IMR-90 (cell line): Measurements from ENCODE around the gene RASGRF2. TPM values are rescaled to one million over a fixed set of nuclear protein-coding genes. Genes with fewer than 3 reads are reported as not detected.

Experiments used
- ATAC-seq: fragments of 200-7000 bp; cut with Tn5 transposase; 2 replicates; pipeline ENCODE4 v1.9.1; 2020; ENCODE audit warnings: low read depth, mild to moderate bottlenecking, moderate library complexity
- BruUV-seq: library from RNA; stranded (reverse); fragments of 400-500 nt; replicated peaks from 2 replicates; lab custom pipeline; 2021; lab: Mats Ljungman, UMichigan
- CTCF ChIA-PET: fragments of 300-600 bp; formaldehyde crosslinking; extraction: SDS; loops from one replicate; lab custom pipeline; 2021; ENCODE audit warnings: antibody characterized with exemption; lab: Yijun Ruan, JAX
- POLR2A ChIA-PET: fragments of 300-600 bp; sonication (Branson Sonifier 250); formaldehyde crosslinking; loops from one replicate; lab custom pipeline; 2022; ENCODE audit warnings: antibody characterized with exemption; ENCODE audit not compliant: unreplicated experiment; lab: Charles Lee
- DNase-seq: peaks from one replicate; pipeline ENCODE4 v3.0.0; 2013
- H2AFZ ChIP-seq: replicated peaks from 2 replicates; pipeline ENCODE3; 2013; ENCODE audit warnings: low read length, mild to moderate bottlenecking; ENCODE audit not compliant: poor library complexity
- H2AK5ac ChIP-seq: 2 replicates; pipeline ENCODE4 v1.6.1; 2013; ENCODE audit warnings: low read depth, low read length, inconsistent platforms
- H2AK9ac ChIP-seq: replicated peaks from 2 replicates; pipeline ENCODE3; 2013; ENCODE audit warnings: mild to moderate bottlenecking, low read depth, low read length, moderate library complexity; ENCODE audit not compliant: poor library complexity
- H2BK120ac ChIP-seq: 2 replicates; pipeline ENCODE4 v1.6.1; 2013; ENCODE audit warnings: low read depth, low read length, inconsistent platforms
- H2BK15ac ChIP-seq: 3 replicates; pipeline ENCODE4 v1.6.1; 2013; ENCODE audit warnings: low read depth, low read length, inconsistent platforms
- H2BK20ac ChIP-seq: 2 replicates; pipeline ENCODE4 v1.6.1; 2013; ENCODE audit warnings: low read depth, mild to moderate bottlenecking, inconsistent platforms, low read length, moderate library complexity
- H2BK5ac ChIP-seq: 2 replicates; pipeline ENCODE4 v1.6.1; 2013; ENCODE audit warnings: mild to moderate bottlenecking, low read depth, low read length, inconsistent platforms; ENCODE audit not compliant: poor library complexity, severe bottlenecking
- H3K14ac ChIP-seq: replicated peaks from 2 replicates; pipeline ENCODE4 v1.6.1; 2013; ENCODE audit warnings: low read depth, low read length, inconsistent platforms
- H3K18ac ChIP-seq: 2 replicates; pipeline ENCODE4 v1.6.1; 2013; ENCODE audit warnings: low read depth, low read length, control low read depth
- H3K23ac ChIP-seq: 2 replicates; pipeline ENCODE4 v1.6.1; 2013; ENCODE audit warnings: low read depth, low read length, inconsistent platforms
- H3K27ac ChIP-seq: 2 replicates; pipeline ENCODE4 v1.5.1; 2013; ENCODE audit warnings: mild to moderate bottlenecking, control low read depth, low read length; ENCODE audit not compliant: insufficient read depth
- H3K27me3 ChIP-seq: 2 replicates; pipeline ENCODE4 v1.6.1; 2013; ENCODE audit warnings: low read length; ENCODE audit not compliant: control insufficient read depth, insufficient read depth
- H3K36me3 ChIP-seq: 2 replicates; pipeline ENCODE4 v1.6.1; 2013; ENCODE audit warnings: low read length, mixed read lengths; ENCODE audit not compliant: control insufficient read depth, insufficient read depth
- H3K4ac ChIP-seq: 2 replicates; pipeline ENCODE4 v1.6.1; 2013; ENCODE audit warnings: low read depth, low read length, inconsistent platforms
- H3K4me1 ChIP-seq: 2 replicates; pipeline ENCODE4 v1.6.1; 2013; ENCODE audit warnings: low read length, mixed read lengths; ENCODE audit not compliant: control insufficient read depth, insufficient read depth
- H3K4me2 ChIP-seq: 2 replicates; pipeline ENCODE4 v1.6.1; 2013; ENCODE audit warnings: low read depth, mild to moderate bottlenecking, control low read depth, low read length, moderate library complexity
- H3K4me3 ChIP-seq: 2 replicates; pipeline ENCODE4 v1.5.1; 2013; ENCODE audit warnings: low read depth, mild to moderate bottlenecking, control low read depth, low read length, moderate library complexity; ENCODE audit not compliant: insufficient read depth
- H3K56ac ChIP-seq: 2 replicates; pipeline ENCODE4 v1.6.1; 2013; ENCODE audit warnings: low read length, inconsistent platforms; ENCODE audit not compliant: insufficient read depth; ENCODE audit errors: extremely low read depth
- H3K79me1 ChIP-seq, 2 experiments: 2 replicates each; pipeline ENCODE4 v1.6.1; 2013; ENCODE audit warnings: low read length in 2 of 2, inconsistent platforms in 1 of 2, low read depth in 1 of 2
- H3K9ac ChIP-seq: 2 replicates; pipeline ENCODE4 v1.6.1; 2013; ENCODE audit warnings: low read depth, low read length, control low read depth
- H3K9me1 ChIP-seq: 2 replicates; pipeline ENCODE4 v1.6.1; 2013; ENCODE audit warnings: low read length, inconsistent platforms; ENCODE audit not compliant: insufficient read depth
- H3K9me3 ChIP-seq: 2 replicates; pipeline ENCODE4 v1.6.1; 2013; ENCODE audit warnings: low read length; ENCODE audit not compliant: control insufficient read depth, insufficient read depth
- H4K20me1 ChIP-seq: 2 replicates; pipeline ENCODE4 v1.6.1; 2013; ENCODE audit warnings: low read length, inconsistent platforms; ENCODE audit not compliant: insufficient read depth
- H4K5ac ChIP-seq: 2 replicates; pipeline ENCODE4 v1.6.1; 2013; ENCODE audit warnings: mild to moderate bottlenecking, low read depth, low read length, control low read depth
- H4K8ac ChIP-seq, 2 experiments: 2 replicates each; pipeline ENCODE4 v1.6.1; 2013; ENCODE audit warnings: low read depth in 2 of 2, low read length in 2 of 2, control low read depth in 1 of 2, inconsistent platforms in 1 of 2
- H4K91ac ChIP-seq: 2 replicates; pipeline ENCODE4 v1.6.1; 2013; ENCODE audit warnings: low read depth, low read length, inconsistent platforms; ENCODE audit not compliant: insufficient read depth
- BHLHE40 ChIP-seq: fragments of 150-350 bp; IDR thresholded peaks from 2 replicates; pipeline ENCODE4 v1.6.1; 2016; ENCODE audit warnings: mild to moderate bottlenecking, low read depth, low read length
- CEBPB ChIP-seq: IDR thresholded peaks from 2 replicates; pipeline ENCODE4 v1.6.1; 2012; ENCODE audit warnings: low read depth, low read length, improper control_type of control experiment
- CHD1 ChIP-seq: IDR thresholded peaks from 2 replicates; pipeline ENCODE4 v1.6.1; 2012; ENCODE audit warnings: low read depth, low read length, improper control_type of control experiment
- ELK1 ChIP-seq: fragments of 150-350 bp; IDR thresholded peaks from 2 replicates; pipeline ENCODE4 v1.6.1; 2016; ENCODE audit warnings: low read depth, mild to moderate bottlenecking, low read length, moderate library complexity, borderline replicate concordance
- FOS ChIP-seq: fragments of 150-350 bp; IDR thresholded peaks from 2 replicates; pipeline ENCODE4 v1.6.1; 2016; ENCODE audit warnings: low read depth, low read length
- MAZ ChIP-seq: IDR thresholded peaks from 2 replicates; pipeline ENCODE4 v1.6.1; 2012; ENCODE audit warnings: low read depth, mild to moderate bottlenecking, low read length, improper control_type of control experiment, moderate library complexity, borderline replicate concordance
- MXI1 ChIP-seq: IDR thresholded peaks from 2 replicates; pipeline ENCODE4 v1.6.1; 2012; ENCODE audit warnings: low read depth, mild to moderate bottlenecking, low read length, moderate library complexity, borderline replicate concordance
- POLR2A ChIP-seq: IDR thresholded peaks from 2 replicates; pipeline ENCODE4 v1.6.1; 2012; ENCODE audit warnings: mild to moderate bottlenecking, low read depth, low read length
- RAD21 ChIP-seq: IDR thresholded peaks from 2 replicates; pipeline ENCODE4 v1.6.1; 2012; ENCODE audit warnings: low read length, improper control_type of control experiment
- RCOR1 ChIP-seq: IDR thresholded peaks from 2 replicates; pipeline ENCODE4 v1.6.1; 2012; ENCODE audit warnings: mild to moderate bottlenecking, low read length, improper control_type of control experiment; ENCODE audit not compliant: insufficient replicate concordance
- RFX5 ChIP-seq: IDR thresholded peaks from 2 replicates; pipeline ENCODE4 v1.8.0; 2012; ENCODE audit warnings: low read depth, mild to moderate bottlenecking, low read length, moderate library complexity
- USF2 ChIP-seq: fragments of 150-350 bp; IDR thresholded peaks from 2 replicates; pipeline ENCODE4 v1.6.1; 2017; ENCODE audit warnings: mild to moderate bottlenecking, antibody characterized with exemption, low read length, low read depth
- WGBS, 2 experiments: methylation state at CpG; one replicate each; pipeline versions ENCODE4 v1.1.5 to v1.1.7; 2013; ENCODE audit warnings: missing lambda C conversion rate in 2 of 2; ENCODE audit not compliant: insufficient read length in 1 of 2; ENCODE audit errors: extremely low coverage in 2 of 2; 5-methylcytosine and 5-hydroxymethylcytosine counted together
- dilution Hi-C: fragments of 300-500 bp; cut with HindIII; formaldehyde crosslinking; loops from one replicate; pipeline ENCODE4 v1.14.3; 2018; ENCODE audit warnings: low sequenced_read_pairs; ENCODE audit not compliant: unreplicated experiment
- in situ Hi-C: fragments of 300-500 bp; cut with MboI; formaldehyde crosslinking; loops from 3 replicates; pipeline ENCODE4 v1.14.3; 2019; ENCODE audit warnings: low sequenced_read_pairs, inconsistent platforms, mixed read lengths
- intact Hi-C: fragments of 100-400 bp; cut with micrococcal nuclease; formaldehyde crosslinking; loops from 2 replicates; pipeline ENCODE4 v1.10.0; 2022
- polyA plus RNA-seq, 3 experiments: library from polyadenylated mRNA; depleted of rRNA; stranded (reverse); fragments of >200 nt; gene quantifications; 2 replicates each; pipeline ENCODE4 v1.2.3, GENCODE V29; 2012; ENCODE audit warnings: low replicate concordance in 1 of 3
- total RNA-seq: library from RNA; depleted of rRNA; stranded (reverse); fragments of >200 nt; gene quantifications from 2 replicates; pipeline ENCODE4 v1.2.3, GENCODE V29; 2012
- TF ChIP-seq, protein P1 (sequence below): conservative IDR thresholded peaks from 2 replicates; pipeline ENCODE4 v1.5.1; 2012; ENCODE audit warnings: mild to moderate bottlenecking, low read depth, low read length, improper control_type of control experiment

Gene RASGRF2
- total and polyA plus RNA-seq, 2 of the 4 experiments (the other 2 are of a cell fraction): 2.9 to 5.0 TPM

- H4K20me1 ChIP-seq: no peaks in the 10 kb centered on the region
- no TSS peak for BruUV-seq
- no peak overlapping the region for H2AFZ ChIP-seq
- H3K36me3 ChIP-seq: no peaks in the 10 kb centered on the region
- DNase-seq (no peak), ATAC-seq (no peak)
- H2BK5ac ChIP-seq: no peak overlapping the region
- no peak overlapping the region for H3K56ac ChIP-seq
- H3K18ac ChIP-seq: no peak overlapping the region
- no peak overlapping the region for H3K4ac ChIP-seq
- no peak overlapping the region for H3K4me2 ChIP-seq
- no peak overlapping the region for H4K5ac ChIP-seq
- no peak overlapping the region for H4K91ac ChIP-seq
- no peak overlapping the region for H2BK120ac ChIP-seq
- H3K9me1 ChIP-seq: peaks cover 3% of the 10 kb centered on the region; the same call in 1 of the 2 replicates
- no peak overlapping the region for H2AK9ac ChIP-seq
- H3K23ac ChIP-seq: no peak overlapping the region
- TF ChIP-seq CHD1 (no peak), RFX5 (no peak), MAZ (no peak), FOS (no peak), ELK1 (no peak), RAD21 (no peak), MXI1 (no peak), POLR2A (no peak), BHLHE40 (no peak), CEBPB (no peak), USF2 (no peak), RCOR1 (no peak)
- TF ChIP-seq, protein P1, sequence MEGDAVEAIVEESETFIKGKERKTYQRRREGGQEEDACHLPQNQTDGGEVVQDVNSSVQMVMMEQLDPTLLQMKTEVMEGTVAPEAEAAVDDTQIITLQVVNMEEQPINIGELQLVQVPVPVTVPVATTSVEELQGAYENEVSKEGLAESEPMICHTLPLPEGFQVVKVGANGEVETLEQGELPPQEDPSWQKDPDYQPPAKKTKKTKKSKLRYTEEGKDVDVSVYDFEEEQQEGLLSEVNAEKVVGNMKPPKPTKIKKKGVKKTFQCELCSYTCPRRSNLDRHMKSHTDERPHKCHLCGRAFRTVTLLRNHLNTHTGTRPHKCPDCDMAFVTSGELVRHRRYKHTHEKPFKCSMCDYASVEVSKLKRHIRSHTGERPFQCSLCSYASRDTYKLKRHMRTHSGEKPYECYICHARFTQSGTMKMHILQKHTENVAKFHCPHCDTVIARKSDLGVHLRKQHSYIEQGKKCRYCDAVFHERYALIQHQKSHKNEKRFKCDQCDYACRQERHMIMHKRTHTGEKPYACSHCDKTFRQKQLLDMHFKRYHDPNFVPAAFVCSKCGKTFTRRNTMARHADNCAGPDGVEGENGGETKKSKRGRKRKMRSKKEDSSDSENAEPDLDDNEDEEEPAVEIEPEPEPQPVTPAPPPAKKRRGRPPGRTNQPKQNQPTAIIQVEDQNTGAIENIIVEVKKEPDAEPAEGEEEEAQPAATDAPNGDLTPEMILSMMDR: no peak
- no peak overlapping the region for H2BK15ac ChIP-seq
- no peak overlapping the region for H3K4me3 ChIP-seq
- ChIA-PET POLR2A (no interaction called here), CTCF (no interaction called here)
- H2AK5ac ChIP-seq: no peak overlapping the region
- H3K14ac ChIP-seq: no peak overlapping the region
- no peaks in the 10 kb centered on the region for H3K27me3 ChIP-seq
- dilution Hi-C loops: no loop called here
- peaks cover 3 to 12% of the 10 kb centered on the region in 2 experiments; a peak in 2 of 4 replicates for H3K79me1 ChIP-seq
- H3K27ac ChIP-seq: no peak overlapping the region
- H2BK20ac ChIP-seq: no peak overlapping the region
- no peak overlapping the region for H4K8ac ChIP-seq
- no peaks in the 10 kb centered on the region for H3K9me3 ChIP-seq
- in situ Hi-C loops: no loop called here
- intact Hi-C loops: no loop called here
- H3K4me1 ChIP-seq: no peaks in the 10 kb centered on the region
- H3K9ac ChIP-seq: no peak overlapping the region
- no CpG with 5 or more reads among the region's 1 CpG for WGBS, 2 experiments
Measured at GRCh38 chr5:81256766-81257165, 296.6 kb downstream of the RASGRF2 start.
